Activated CD4-positive, alpha-beta T cell treated with anti-CD3 and anti-CD28 coated beads, Interleukin-2, amount 10 ng/mL, durations not matched to agents 24 days and 14 days (primary cell): Measurements from ENCODE around the gene RFX2. TPM values are rescaled to one million over a fixed set of nuclear protein-coding genes. Genes with fewer than 3 reads are reported as not detected.

ENCODE experiments used
- DNase-seq: peaks from one replicate; pipeline ENCODE4 v3.0.0; 2022
- H3K27ac Mint-ChIP-seq: one replicate; pipeline ENCODE4 v1.8.0; 2022; ENCODE audit warnings: mild to moderate bottlenecking, mixed read lengths
- H3K27me3 Mint-ChIP-seq: one replicate; pipeline ENCODE4 v1.8.0; 2022; ENCODE audit warnings: mixed read lengths
- H3K36me3 Mint-ChIP-seq: one replicate; pipeline ENCODE4 v1.8.0; 2022; ENCODE audit warnings: low read depth, mild to moderate bottlenecking, mixed read lengths
- H3K4me1 Mint-ChIP-seq: one replicate; pipeline ENCODE4 v1.8.0; 2021; ENCODE audit warnings: mixed read lengths
- H3K4me3 Mint-ChIP-seq: one replicate; pipeline ENCODE4 v1.8.0; 2022; ENCODE audit warnings: mild to moderate bottlenecking, moderate library complexity, mixed read lengths
- H3K9me3 Mint-ChIP-seq: one replicate; pipeline ENCODE4 v1.8.0; 2021; ENCODE audit warnings: mixed read lengths
- intact Hi-C: fragments of 100-400 bp; cut with micrococcal nuclease; formaldehyde crosslinking; loops from one replicate; pipeline ENCODE4 v1.15.1; 2023
- total RNA-seq: library from RNA; stranded (reverse); gene quantifications from 2 replicates; pipeline ENCODE4 v1.2.3, GENCODE V29; 2022

RFX2 gene
- total RNA-seq, 1 donor from 2014 or later = 10.5 TPM

DNA sequence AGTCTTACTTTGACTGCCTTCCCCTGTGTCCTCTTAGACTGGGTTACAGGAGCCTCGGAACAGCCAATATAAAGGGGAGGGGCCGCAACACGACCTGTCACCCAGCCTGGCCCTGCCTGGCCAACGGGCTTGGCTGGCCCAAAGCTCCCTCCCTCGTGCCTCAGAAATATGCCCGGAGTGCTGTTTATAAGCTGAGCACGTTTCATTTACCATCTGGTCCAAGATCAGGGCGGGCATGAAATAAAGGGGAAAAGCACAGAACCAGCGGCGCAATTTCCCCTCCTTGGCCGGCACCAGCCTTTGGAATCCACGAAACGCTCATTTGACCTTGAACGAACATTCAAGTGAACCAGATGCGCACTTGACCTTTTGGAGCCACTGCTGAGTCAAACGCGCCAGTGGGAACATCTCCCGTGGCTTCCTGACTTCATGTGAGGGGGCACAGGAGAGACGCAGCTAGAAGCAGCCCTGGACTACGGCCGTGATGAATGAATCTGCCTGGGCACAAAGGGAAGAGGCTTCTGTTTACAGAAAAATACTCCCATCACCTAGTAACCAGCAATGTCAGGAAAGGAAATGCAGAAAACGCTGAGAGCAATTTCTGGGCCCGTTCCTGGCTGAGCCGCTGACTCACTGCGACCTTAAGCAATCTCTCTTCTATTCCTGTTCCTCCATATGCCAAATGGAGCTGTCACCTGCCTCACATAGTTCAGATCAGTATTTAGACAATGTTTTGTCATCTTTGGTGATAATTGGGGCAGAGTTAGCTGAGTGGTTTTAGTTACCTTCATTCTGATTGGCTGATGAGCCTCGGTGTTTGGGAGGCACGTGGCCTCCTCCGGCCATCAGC is 53.3 kb downstream of the RFX2 start:
- no peak for DNase-seq
- no peaks in the 10 kb centered on the region for H3K36me3 Mint-ChIP-seq
- no peaks in the 10 kb centered on the region for H3K9me3 Mint-ChIP-seq
- intact Hi-C loops = no loop called here
- peaks cover 28% of the 10 kb centered on the region for H3K4me1 Mint-ChIP-seq
- peaks cover 8% of the 10 kb centered on the region for H3K27me3 Mint-ChIP-seq
- H3K27ac Mint-ChIP-seq = peak overlapping the region; percentile 7
- no peak overlapping the region for H3K4me3 Mint-ChIP-seq

DNA sequence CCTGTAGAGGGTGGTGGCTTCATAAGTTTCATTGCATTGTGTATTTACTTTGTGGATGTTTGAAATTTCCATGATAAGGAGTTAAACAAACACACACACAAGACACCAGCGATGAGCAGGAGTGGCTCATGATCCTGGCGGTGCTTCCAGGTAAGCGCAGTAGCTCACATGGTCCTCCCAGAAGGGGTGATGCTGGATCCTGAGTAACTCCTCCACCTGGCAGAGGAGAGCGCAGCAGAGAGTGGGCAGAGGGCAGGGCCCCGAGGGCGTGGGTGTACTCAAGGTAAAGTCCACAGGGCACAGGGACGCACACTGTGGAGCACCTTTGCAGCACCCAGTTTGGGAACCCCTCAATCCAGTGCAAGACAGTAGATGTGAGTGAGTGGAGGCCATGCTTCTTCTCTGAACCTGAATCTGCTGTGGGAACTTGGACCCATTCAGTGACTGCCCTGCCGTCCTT is 54.0 kb downstream of the RFX2 start:
- Mint-ChIP-seq H3K4me1 (peaks cover 22% of the 10 kb centered on the region), H3K36me3 (no peaks in the 10 kb centered on the region)
- DNase-seq = no peak

DNA sequence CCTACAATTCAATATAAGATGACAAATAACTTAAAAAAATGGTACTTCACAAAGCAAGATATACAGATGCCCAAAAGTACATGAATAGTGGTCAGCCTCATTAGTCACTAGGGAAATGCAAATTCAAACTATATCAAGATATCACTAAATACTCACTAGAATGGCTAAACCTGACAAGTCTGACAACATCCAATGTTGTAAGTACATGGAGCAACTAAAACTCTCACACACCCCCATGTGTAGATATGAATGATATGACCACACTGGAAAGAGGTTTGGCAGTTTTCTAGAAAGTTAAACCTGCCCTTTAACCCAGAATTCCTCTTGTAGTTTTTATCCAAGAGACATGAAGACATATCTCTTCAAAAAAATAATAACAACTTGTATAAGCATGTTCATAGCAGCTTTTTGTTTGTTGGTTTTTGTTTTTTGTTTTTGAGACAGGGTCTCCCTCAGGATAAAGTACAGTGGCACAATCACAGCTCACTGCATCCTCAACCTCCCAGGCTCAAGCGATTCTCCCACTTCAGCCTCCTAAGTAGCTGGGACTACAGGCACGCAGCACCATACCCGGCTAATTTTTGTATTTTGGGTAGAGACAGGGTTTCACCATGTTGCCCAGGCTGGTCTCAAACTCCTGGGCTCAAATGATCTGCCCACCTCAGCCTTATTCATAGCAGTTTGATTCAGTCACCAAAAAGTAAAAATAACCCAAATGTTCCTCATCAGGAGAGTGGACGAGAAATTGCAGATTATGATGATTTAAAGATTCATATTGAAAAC is 55.1 kb downstream of the RFX2 start:
- Mint-ChIP-seq H3K4me3 (no peak overlapping the region), H3K4me1 (peaks cover 11% of the 10 kb centered on the region), H3K27me3 (peaks cover 10% of the 10 kb centered on the region), H3K27ac (no peak overlapping the region), H3K36me3 (no peaks in the 10 kb centered on the region), H3K9me3 (no peaks in the 10 kb centered on the region)
- intact Hi-C loops = no loop called here
- DNase-seq = no peak

More for the DNA sequence above, 54.0 kb downstream of the RFX2 start:
- H3K27ac Mint-ChIP-seq = no peak overlapping the region
- no peaks in the 10 kb centered on the region for H3K9me3 Mint-ChIP-seq
- H3K27me3 Mint-ChIP-seq = peaks cover 10% of the 10 kb centered on the region
- H3K4me3 Mint-ChIP-seq = no peak overlapping the region
- intact Hi-C loops = no loop called here

DNA sequence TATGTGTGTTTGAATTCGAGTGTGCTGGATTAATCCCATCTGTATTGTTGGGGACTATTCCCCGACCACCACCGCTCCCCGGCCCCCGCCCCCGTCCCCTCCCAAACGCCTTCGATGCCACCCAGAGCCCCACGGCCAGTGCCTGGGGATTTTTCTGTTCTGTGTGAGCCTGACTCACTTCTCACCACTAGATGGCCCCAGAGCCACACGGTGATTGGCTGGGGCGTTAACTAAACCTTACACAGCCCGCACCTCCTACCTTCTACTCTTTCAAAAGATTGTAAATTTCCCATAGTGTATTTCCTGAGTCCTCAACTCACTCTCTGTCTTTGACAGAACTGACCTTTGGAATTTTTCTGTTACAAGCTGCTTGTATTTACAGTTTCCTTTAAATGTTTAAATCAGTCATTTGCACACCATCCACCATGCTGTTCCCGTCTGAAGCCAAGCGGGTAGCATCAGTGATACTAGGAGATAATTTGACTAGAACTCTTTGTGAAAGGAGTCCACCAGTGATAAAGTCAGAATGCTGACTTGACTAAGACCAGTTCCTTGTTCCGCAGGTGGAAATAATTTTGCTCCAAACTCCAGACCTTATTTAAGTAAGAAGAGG is 61.4 kb downstream of the RFX2 start:
- no peaks in the 10 kb centered on the region for H3K9me3 Mint-ChIP-seq
- intact Hi-C loops = loop anchor here (1.0 kb wide), 1 partner anchor 76 kb away; no protein-coding TSS in a partner anchor
- no peak overlapping the region for H3K27ac Mint-ChIP-seq
- H3K4me3 Mint-ChIP-seq = no peak overlapping the region
- H3K27me3 Mint-ChIP-seq = peaks cover 7% of the 10 kb centered on the region
- no peaks in the 10 kb centered on the region for H3K36me3 Mint-ChIP-seq
- peaks cover 4% of the 10 kb centered on the region for H3K4me1 Mint-ChIP-seq
- DNase-seq = peak; percentile 93

DNA sequence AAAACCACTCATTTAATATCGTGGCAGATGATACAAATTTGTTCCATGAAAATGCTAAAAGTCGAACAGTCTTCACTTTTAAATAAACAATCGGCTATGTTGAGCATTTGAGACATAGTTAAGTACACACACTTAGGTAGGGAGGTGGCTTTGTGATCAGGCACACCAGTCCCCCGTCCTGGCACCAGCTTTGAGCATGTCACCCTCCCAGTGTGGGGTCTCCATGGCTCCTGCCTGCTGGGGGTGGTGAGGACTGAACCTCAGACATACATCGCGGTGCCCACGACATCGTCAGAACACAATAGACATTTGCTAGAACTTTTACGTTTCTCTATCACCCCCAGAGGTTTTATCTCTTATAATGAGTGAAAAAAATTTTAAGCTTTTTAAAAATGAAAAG is 62.0 kb downstream of the RFX2 start:
- no peak overlapping the region for H3K27ac Mint-ChIP-seq
- H3K4me1 Mint-ChIP-seq = peaks cover 4% of the 10 kb centered on the region
- intact Hi-C loops = no loop called here
- no peak overlapping the region for H3K4me3 Mint-ChIP-seq
- H3K36me3 Mint-ChIP-seq = no peaks in the 10 kb centered on the region
- H3K27me3 Mint-ChIP-seq = peaks cover 5% of the 10 kb centered on the region
- no peak for DNase-seq
- no peaks in the 10 kb centered on the region for H3K9me3 Mint-ChIP-seq

DNA sequence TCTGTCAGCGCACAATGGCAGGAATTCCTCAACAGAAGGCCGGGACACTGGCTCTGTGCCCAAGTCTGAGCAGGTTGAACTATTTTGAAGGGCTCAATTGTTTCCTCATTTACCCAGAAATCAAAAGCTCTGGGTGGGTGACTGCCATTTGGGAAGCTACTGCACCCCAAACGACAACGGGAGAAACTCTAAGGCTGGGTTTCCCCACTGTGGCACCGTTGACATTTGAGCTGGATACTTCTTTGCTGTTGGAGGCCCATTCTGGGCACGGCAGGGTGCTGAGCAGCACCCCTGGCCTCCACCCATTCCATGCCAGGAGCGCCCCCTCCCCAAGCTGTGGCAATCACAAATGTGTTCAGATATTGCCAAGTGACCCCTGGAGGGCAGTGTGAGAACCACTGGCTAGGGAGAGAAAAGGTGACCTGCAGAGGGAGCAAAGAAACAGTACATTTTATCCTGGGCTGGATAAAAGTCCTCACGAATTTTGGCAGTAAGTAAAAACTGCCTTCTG is 62.5 kb downstream of the RFX2 start:
- Mint-ChIP-seq H3K4me1 (peaks cover 4% of the 10 kb centered on the region), H3K27ac (no peak overlapping the region), H3K36me3 (no peaks in the 10 kb centered on the region), H3K27me3 (peaks cover 2% of the 10 kb centered on the region), H3K4me3 (no peak overlapping the region), H3K9me3 (no peaks in the 10 kb centered on the region)
- intact Hi-C loops = no loop called here
- no peak for DNase-seq

DNA sequence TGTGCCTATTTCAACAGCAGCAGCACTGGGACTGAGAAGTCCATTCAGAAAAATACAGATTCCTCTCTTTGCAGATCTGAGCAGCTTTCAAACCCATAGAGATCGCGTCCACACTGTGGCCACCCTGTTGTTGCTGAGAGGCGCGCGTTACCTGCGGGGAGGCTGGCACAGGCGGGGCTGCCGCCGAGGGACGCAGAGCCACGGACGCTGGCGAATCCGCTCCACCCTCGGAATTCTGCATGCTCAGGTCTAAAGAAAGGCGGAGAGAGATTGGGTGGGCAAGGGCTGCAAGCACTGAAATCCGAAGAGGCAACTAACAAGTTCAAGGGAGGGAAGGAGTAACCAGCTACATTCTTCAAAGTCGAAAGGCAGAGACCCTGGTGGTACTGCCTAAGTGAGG is 63.0 kb downstream of the RFX2 start:
- intact Hi-C loops = no loop called here
- H3K9me3 Mint-ChIP-seq = no peaks in the 10 kb centered on the region
- no peak for DNase-seq
- H3K4me1 Mint-ChIP-seq = peaks cover 6% of the 10 kb centered on the region
- H3K4me3 Mint-ChIP-seq = no peak overlapping the region
- H3K36me3 Mint-ChIP-seq = no peaks in the 10 kb centered on the region
- no peak overlapping the region for H3K27ac Mint-ChIP-seq
- H3K27me3 Mint-ChIP-seq = peaks cover 2% of the 10 kb centered on the region

DNA sequence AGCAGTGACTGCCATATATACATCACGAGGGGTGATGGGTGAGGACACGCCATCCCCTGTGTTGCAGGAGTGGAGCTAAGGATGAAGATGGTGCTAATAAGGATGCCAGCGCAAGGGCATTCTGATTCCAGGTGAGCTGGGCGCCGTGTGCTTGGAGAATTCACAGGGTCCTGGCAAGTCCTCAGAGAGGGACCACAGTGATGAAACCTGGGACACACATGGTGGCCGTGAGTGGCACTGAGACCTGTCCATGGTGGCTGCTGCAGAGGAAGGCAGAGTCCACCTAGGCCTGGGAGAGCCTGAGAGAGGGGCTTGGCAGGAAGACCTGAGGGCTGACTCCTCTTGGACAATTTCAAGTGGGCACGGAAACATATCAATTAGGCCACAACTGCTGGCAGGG is 65.2 kb downstream of the RFX2 start:
- no peak overlapping the region for H3K27ac Mint-ChIP-seq
- no peaks in the 10 kb centered on the region for H3K9me3 Mint-ChIP-seq
- peaks cover 6% of the 10 kb centered on the region for H3K4me1 Mint-ChIP-seq
- H3K36me3 Mint-ChIP-seq = no peaks in the 10 kb centered on the region
- H3K27me3 Mint-ChIP-seq = no peaks in the 10 kb centered on the region
- intact Hi-C loops = no loop called here
- H3K4me3 Mint-ChIP-seq = no peak overlapping the region
- no peak for DNase-seq

DNA sequence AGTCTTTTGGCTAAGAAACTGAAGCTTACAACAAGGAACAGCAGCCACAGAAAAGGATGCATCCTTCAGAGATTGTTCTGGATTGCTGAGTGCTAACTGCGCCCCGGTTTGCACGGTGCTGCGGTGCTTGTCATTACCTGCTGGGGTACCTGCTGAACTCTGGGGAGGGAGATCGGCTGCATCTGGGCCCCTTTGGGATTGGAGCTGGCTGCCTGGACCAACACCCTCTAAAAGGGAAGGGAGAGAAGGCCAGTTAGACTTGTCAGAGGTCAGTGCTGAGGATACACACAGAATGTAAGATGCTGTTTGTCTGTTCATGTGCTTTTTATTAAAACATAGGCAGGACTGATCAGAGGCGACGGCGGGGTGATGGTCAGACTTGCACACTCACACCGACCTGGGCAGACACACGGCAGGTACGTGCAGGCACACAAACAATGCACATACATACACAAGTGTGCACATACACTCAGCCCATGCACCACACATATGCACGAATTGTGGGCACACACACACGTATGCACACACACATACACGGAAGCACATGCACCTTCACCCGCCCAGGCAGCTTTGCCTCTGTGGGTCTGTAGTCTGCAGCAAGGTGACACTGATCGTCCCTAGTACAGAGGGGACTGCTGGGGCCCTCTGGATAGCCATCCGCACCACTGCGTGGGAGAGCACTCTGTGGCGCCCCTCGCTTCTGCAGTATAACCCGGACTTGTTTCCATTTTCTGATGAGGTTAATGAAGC is 66.1 kb downstream of the RFX2 start:
- Mint-ChIP-seq H3K9me3 (no peaks in the 10 kb centered on the region), H3K4me3 (no peak overlapping the region), H3K27ac (no peak overlapping the region), H3K36me3 (peaks cover 2% of the 10 kb centered on the region), H3K27me3 (no peaks in the 10 kb centered on the region), H3K4me1 (peaks cover 8% of the 10 kb centered on the region)
- intact Hi-C loops = no loop called here
- no peak for DNase-seq

DNA sequence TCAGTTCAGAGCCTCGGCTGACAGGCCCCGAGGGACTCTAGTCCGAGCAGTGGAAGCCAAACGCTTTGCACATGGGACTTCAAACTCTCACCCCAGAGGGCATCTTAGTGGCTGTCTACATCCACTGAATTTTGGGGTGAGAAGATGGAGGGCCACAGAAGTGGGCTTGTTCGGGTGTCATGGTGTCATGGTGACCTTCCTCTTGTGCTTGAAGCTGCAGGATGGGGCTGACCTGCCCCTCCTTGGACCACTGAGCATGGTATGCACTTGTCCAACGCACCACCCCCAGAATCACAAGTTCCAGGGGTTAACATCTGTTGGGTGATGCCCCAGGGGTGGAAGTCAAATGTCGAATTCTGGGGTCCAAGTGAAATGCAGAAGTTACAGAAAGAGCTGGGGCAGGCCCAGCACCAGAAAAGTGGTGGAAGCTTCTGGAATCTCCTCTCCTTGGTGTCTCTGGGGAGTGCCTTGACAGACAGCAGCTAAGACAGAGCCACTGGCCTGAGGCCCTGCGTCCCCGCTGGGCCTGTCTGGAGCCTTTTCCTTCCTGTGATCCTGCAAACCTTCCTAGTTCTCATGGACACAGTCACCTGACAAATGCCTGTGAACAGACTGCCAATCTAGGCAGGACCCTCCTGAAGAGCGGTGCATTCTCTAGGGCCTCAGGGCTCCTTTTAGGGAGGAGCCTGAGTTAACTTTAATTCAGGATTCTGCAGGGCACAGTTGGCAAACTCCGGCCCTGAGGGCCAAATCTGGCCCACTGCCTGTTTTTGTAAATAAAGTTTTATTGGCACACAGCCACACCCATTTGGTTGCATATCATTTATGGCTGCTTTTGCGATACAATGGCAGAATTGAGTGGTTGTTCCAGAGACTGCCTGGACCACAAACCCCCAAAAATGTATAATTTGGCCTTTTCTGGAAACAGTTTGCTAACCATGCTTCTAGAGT is 67.2 kb downstream of the RFX2 start:
- H3K36me3 Mint-ChIP-seq = peaks cover 7% of the 10 kb centered on the region
- intact Hi-C loops = no loop called here
- no peaks in the 10 kb centered on the region for H3K9me3 Mint-ChIP-seq
- H3K4me3 Mint-ChIP-seq = no peak overlapping the region
- no peaks in the 10 kb centered on the region for H3K27me3 Mint-ChIP-seq
- no peak for DNase-seq
- no peak overlapping the region for H3K27ac Mint-ChIP-seq
- H3K4me1 Mint-ChIP-seq = peaks cover 14% of the 10 kb centered on the region

DNA sequence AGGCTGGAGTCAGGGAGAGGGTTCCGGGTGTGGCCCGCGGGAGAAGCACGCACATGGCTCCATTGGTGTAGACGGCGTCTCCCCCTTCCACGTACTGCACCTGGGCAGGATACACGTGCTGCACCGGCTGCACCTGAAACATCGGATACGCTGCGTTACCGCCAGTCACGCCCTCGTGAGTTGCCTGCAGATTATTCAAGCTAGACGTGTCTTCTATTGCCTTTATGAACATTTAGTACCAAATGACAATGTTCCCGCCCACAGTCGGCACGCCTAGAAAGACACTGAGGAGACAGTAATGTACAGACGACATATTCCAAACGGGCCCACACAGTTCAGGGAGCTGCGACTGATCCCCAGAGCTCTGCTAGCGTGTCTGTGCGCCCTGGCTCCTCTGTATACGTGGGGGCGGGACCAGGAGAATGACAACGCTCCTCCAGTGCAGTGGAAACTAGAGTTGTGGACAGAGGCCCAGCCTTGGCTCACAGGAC is 68.3 kb downstream of the RFX2 start:
- no peak for DNase-seq
- intact Hi-C loops = no loop called here
- Mint-ChIP-seq H3K27me3 (no peaks in the 10 kb centered on the region), H3K27ac (no peak overlapping the region), H3K4me1 (peaks cover 16% of the 10 kb centered on the region), H3K36me3 (peaks cover 10% of the 10 kb centered on the region), H3K9me3 (peaks cover 3% of the 10 kb centered on the region), H3K4me3 (no peak overlapping the region)

DNA sequence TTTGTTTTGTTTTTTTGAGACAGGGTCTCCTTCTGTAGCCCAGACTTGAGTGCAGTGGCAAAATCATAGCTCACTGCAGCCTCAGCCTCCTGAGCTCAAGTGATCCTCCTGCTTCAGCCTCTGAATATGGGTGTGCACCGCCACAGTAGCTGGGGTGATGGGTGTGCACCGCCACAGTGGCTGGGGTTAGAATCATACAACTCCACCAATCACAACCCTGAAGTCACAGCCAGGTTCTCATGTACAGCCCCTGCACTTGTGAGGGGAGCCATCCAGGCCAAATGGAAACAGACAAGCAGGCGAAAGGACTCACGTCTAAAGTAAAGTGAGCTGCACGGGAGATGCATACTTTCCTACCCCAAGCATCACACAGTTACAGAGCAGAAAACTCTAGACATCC is 69.2 kb downstream of the RFX2 start:
- intact Hi-C loops = no loop called here
- peaks cover 10% of the 10 kb centered on the region for H3K36me3 Mint-ChIP-seq
- H3K4me1 Mint-ChIP-seq = peaks cover 16% of the 10 kb centered on the region
- H3K4me3 Mint-ChIP-seq = no peak overlapping the region
- H3K9me3 Mint-ChIP-seq = peaks cover 3% of the 10 kb centered on the region
- H3K27ac Mint-ChIP-seq = no peak overlapping the region
- no peak for DNase-seq
- no peaks in the 10 kb centered on the region for H3K27me3 Mint-ChIP-seq
